Hepatocyte (in vitro differentiated cells): Measurements from ENCODE around the gene GAR1. TPM values are rescaled to one million over a fixed set of nuclear protein-coding genes. Genes with fewer than 3 reads are reported as not detected.

ENCODE experiments used
- DNase-seq: peaks from one replicate; pipeline ENCODE4 v3.0.0-alpha.2; 2016; ENCODE audit warnings: low spot score
- H2AFZ ChIP-seq: fragments of 200-600 bp; sonication (generic); 2 replicates; pipeline ENCODE4 v1.6.0; 2016; ENCODE audit warnings: antibody characterized with exemption, mild to moderate bottlenecking
- H3K27ac ChIP-seq: fragments of 200-600 bp; sonication (generic); 2 replicates; pipeline ENCODE4 v1.5.1; 2016; ENCODE audit warnings: mild to moderate bottlenecking
- H3K27me3 ChIP-seq: fragments of 200-600 bp; sonication (generic); 2 replicates; pipeline ENCODE4 v1.6.1; 2016
- H3K36me3 ChIP-seq: fragments of 200-600 bp; sonication (generic); replicated peaks from 2 replicates; pipeline ENCODE4 v1.5.1; 2016; ENCODE audit warnings: low read depth; ENCODE audit not compliant: insufficient read depth
- H3K4me1 ChIP-seq: fragments of 200-600 bp; sonication (generic); 2 replicates; pipeline ENCODE4 v1.5.1; 2016; ENCODE audit warnings: mild to moderate bottlenecking, moderate library complexity; ENCODE audit not compliant: insufficient read depth
- H3K4me2 ChIP-seq: fragments of 200-600 bp; sonication (generic); 2 replicates; pipeline ENCODE4 v1.6.0; 2016
- H3K4me3 ChIP-seq: fragments of 200-600 bp; sonication (generic); 2 replicates; pipeline ENCODE4 v1.5.1; 2016; ENCODE audit warnings: mild to moderate bottlenecking
- H3K79me2 ChIP-seq: fragments of 200-600 bp; sonication (generic); 2 replicates; pipeline ENCODE4 v1.6.0; 2017; ENCODE audit warnings: mild to moderate bottlenecking
- H3K9me2 ChIP-seq: fragments of 200-600 bp; sonication (generic); replicated peaks from 2 replicates; pipeline ENCODE4 v1.6.0; 2017; ENCODE audit warnings: mild to moderate bottlenecking; ENCODE audit not compliant: insufficient read depth
- H3K9me3 ChIP-seq: fragments of 200-600 bp; sonication (generic); 2 replicates; pipeline ENCODE4 v1.5.1; 2016; ENCODE audit warnings: low read depth, mild to moderate bottlenecking
- H4K20me1 ChIP-seq: fragments of 200-600 bp; sonication (generic); 2 replicates; pipeline ENCODE4 v1.6.0; 2016; ENCODE audit warnings: mild to moderate bottlenecking; ENCODE audit not compliant: insufficient read depth, poor library complexity, severe bottlenecking
- EZH2 ChIP-seq: fragments of 200-600 bp; sonication (generic); IDR thresholded peaks from 2 replicates; pipeline ENCODE4 v1.6.1; 2016; ENCODE audit warnings: antibody characterized with exemption, mild to moderate bottlenecking, borderline replicate concordance
- EZH2phosphoT487 ChIP-seq: fragments of 200-600 bp; sonication (generic); IDR thresholded peaks from one replicate; pipeline ENCODE4 v1.6.1; 2018; ENCODE audit warnings: antibody characterized with exemption, mild to moderate bottlenecking, low read depth, moderate library complexity; ENCODE audit not compliant: unreplicated experiment, severe bottlenecking
- WGBS: methylation state at CpG from one replicate; pipeline ENCODE4 v1.1.6; 2016; ENCODE audit warnings: low lambda C conversion rate; ENCODE audit errors: missing lambda C conversion rate; 5-methylcytosine and 5-hydroxymethylcytosine counted together
- polyA plus RNA-seq: library from polyadenylated mRNA; unstranded; fragments of >200 nt; fragmentation: Nextera tagmentation; extraction: Ambion mirVana; gene quantifications from 2 replicates; pipeline ENCODE4 v1.2.1, GENCODE V29; 2016
- total RNA-seq: library from RNA; depleted of rRNA; stranded (reverse); fragments of >200 nt; gene quantifications from 2 replicates; pipeline ENCODE4 v1.2.3, GENCODE V29; 2014
- TF ChIP-seq, protein P1 (sequence below): fragments of 200-600 bp; sonication (generic); IDR thresholded peaks from 2 replicates; pipeline ENCODE4 v1.5.1; 2016; ENCODE audit warnings: antibody characterized with exemption, mild to moderate bottlenecking; ENCODE audit not compliant: poor library complexity

Gene GAR1
- total and polyA plus RNA-seq, 2 experiments from 2014 or later = 7.5 to 30.2 TPM

DNA sequence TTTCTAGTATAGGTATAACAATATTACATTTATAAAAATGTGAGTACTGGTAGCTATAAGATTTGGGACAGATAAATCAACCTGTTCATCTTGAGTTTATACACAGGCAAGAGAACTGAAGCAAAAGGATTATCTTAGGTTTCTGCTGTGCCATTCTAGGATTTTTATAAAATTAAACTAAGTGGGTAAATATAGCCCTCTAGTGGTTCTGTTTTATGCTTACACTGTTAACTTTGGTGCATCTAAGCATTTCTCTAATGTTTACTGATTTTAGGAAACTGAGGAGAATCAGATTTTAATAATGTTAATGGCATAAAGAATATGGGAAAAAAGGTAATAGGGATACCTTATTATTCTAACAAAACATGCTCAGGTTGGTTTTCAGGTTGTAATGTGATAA is 11.2 kb downstream of the GAR1 start:
- Histone ChIP-seq H2AFZ (no peak overlapping the region), H3K27me3 (no peaks in the 10 kb centered on the region), H3K4me1 (no peaks in the 10 kb centered on the region), H3K9me2 (no peaks in the 10 kb centered on the region), H3K36me3 (no peaks in the 10 kb centered on the region), H4K20me1 (no peaks in the 10 kb centered on the region), H3K9me3 (no peaks in the 10 kb centered on the region), H3K4me2 (no peak overlapping the region), H3K27ac (no peak overlapping the region), H3K79me2 (no peaks in the 10 kb centered on the region), H3K4me3 (no peak overlapping the region)
- no peak for TF ChIP-seq EZH2
- TF ChIP-seq, protein P1, sequence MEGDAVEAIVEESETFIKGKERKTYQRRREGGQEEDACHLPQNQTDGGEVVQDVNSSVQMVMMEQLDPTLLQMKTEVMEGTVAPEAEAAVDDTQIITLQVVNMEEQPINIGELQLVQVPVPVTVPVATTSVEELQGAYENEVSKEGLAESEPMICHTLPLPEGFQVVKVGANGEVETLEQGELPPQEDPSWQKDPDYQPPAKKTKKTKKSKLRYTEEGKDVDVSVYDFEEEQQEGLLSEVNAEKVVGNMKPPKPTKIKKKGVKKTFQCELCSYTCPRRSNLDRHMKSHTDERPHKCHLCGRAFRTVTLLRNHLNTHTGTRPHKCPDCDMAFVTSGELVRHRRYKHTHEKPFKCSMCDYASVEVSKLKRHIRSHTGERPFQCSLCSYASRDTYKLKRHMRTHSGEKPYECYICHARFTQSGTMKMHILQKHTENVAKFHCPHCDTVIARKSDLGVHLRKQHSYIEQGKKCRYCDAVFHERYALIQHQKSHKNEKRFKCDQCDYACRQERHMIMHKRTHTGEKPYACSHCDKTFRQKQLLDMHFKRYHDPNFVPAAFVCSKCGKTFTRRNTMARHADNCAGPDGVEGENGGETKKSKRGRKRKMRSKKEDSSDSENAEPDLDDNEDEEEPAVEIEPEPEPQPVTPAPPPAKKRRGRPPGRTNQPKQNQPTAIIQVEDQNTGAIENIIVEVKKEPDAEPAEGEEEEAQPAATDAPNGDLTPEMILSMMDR = peak; percentile 59
- DNase-seq = peak; percentile 13

DNA sequence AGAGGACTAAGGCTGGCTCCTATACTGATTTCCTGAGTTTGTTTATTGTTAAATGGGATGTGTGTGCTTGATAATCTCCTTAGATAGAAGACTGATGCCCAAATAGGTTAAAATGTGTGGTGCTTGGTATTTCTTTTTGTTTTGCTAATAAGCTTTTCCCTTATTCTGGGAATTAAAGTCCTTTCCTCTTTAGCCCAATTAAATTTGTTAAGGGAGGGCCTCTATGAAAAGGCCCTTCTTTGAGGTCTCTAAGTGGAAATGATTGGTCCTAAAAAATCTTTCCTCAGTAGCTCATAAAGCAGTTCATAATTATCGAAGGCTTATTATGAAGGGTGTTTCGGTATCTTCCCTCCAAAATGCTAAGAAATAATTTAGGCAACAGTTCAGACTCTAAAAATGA is 12.1 kb downstream of the GAR1 start, which contains the start of gene RRH:
RRH (plus strand) TSS at position 301 of the 400 bp plus-strand sequence; CDS start at position 357, 56 bp downstream.
- 96% methylated on average over 2 of the region's 2 CpGs for WGBS
- no peaks in the 10 kb centered on the region for H3K9me2 ChIP-seq
- no peaks in the 10 kb centered on the region for H3K36me3 ChIP-seq
- H3K79me2 ChIP-seq = no peaks in the 10 kb centered on the region
- H3K4me1 ChIP-seq = no peaks in the 10 kb centered on the region
- DNase-seq = no peak
- TF ChIP-seq EZH2 (no peak), EZH2phosphoT487 (no peak)
- TF ChIP-seq, protein P1 = no peak
- no peak within 1 kb of the TSS for H3K4me2 ChIP-seq
- no peak within 1 kb of the TSS for H3K4me3 ChIP-seq
- no peaks in the 10 kb centered on the region for H4K20me1 ChIP-seq
- no peaks in the 10 kb centered on the region for H3K9me3 ChIP-seq
- no peaks in the 10 kb centered on the region for H3K27me3 ChIP-seq
- H3K27ac ChIP-seq = no peak within 1 kb of the TSS
- no peak within 1 kb of the TSS for H2AFZ ChIP-seq

DNA sequence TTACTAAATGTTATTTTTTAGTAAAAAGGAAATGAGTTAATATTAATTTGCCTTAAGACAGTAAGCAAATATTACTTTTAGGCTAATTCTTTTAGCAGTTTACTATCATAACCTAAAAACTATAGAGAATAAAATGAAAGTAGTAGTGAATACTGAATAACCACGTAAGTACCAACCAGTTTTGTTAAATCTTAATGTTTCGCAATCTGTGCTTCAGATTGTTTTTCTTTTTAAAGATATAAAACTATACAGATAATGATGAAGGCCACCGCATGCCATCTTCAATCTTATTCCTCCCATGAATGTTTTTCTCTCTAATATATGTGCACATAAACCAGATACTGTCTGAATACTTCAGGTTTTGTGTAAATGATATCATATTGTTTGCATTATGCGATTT is 18.2 kb downstream of the GAR1 start:
- Histone ChIP-seq H3K79me2 (no peaks in the 10 kb centered on the region), H3K4me1 (no peaks in the 10 kb centered on the region), H3K27ac (no peak overlapping the region), H3K27me3 (no peaks in the 10 kb centered on the region), H3K4me2 (no peak overlapping the region), H4K20me1 (no peaks in the 10 kb centered on the region), H2AFZ (no peak overlapping the region), H3K9me2 (no peaks in the 10 kb centered on the region), H3K9me3 (no peaks in the 10 kb centered on the region), H3K4me3 (no peak overlapping the region), H3K36me3 (no peaks in the 10 kb centered on the region)
- DNase-seq = no peak
- 96% methylated on average over 4 of the region's 4 CpGs for WGBS
- TF ChIP-seq, protein P1 = no peak
- no peak for TF ChIP-seq EZH2phosphoT487
- TF ChIP-seq EZH2 = no peak

DNA sequence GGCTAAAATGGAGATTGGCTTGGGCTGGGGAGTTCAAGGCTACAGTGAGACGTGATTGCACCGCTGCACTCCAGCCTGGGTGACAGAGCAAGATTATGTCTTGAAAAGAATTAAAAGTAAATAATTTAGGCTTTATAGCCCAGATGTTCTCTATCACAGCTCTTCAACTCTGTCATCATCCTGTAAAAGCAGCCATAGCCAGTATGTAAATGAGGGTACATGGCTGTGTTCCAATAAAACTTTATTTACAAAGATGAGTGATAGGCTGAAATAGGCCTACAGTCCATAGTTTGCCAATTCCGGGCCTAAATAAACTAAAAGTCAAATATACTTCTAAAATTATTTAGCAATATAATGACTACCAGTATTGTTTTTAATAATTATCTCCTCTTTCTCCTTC is 21.4 kb downstream of the GAR1 start:
- no peak overlapping the region for H3K27ac ChIP-seq
- H3K36me3 ChIP-seq = no peaks in the 10 kb centered on the region
- no peaks in the 10 kb centered on the region for H4K20me1 ChIP-seq
- 89% methylated on average over 3 of the region's 3 CpGs for WGBS
- DNase-seq = no peak
- no peak overlapping the region for H3K4me3 ChIP-seq
- H3K27me3 ChIP-seq = no peaks in the 10 kb centered on the region
- H3K9me2 ChIP-seq = no peaks in the 10 kb centered on the region
- H3K79me2 ChIP-seq = no peaks in the 10 kb centered on the region
- no peak overlapping the region for H2AFZ ChIP-seq
- TF ChIP-seq EZH2phosphoT487 = no peak
- TF ChIP-seq, protein P1 = no peak
- TF ChIP-seq EZH2 = no peak
- no peak overlapping the region for H3K4me2 ChIP-seq
- H3K4me1 ChIP-seq = no peaks in the 10 kb centered on the region
- no peaks in the 10 kb centered on the region for H3K9me3 ChIP-seq
